Endodermal cell (in vitro differentiated cells): ENCODE measurements around the gene KRT2. TPM values are rescaled to one million over a fixed set of nuclear protein-coding genes. Genes with fewer than 3 reads are reported as not detected.
A peak's percentile ranks its signal among the peaks of the same experiment; 100 is the strongest.

Experiments
- DNase-seq: peaks from one replicate; pipeline ENCODE4 v3.0.0-alpha.2; 2017
- H3K27ac ChIP-seq: 2 replicates; pipeline ENCODE4 v1.5.1; 2013; ENCODE audit warnings: mild to moderate bottlenecking, low read depth, low read length, moderate library complexity
- H3K27me3 ChIP-seq: 2 replicates; pipeline ENCODE4 v1.6.1; 2013; ENCODE audit warnings: mild to moderate bottlenecking, low read length, moderate library complexity; ENCODE audit not compliant: insufficient read depth, control insufficient read depth, poor library complexity, severe bottlenecking
- H3K36me3 ChIP-seq: 2 replicates; pipeline ENCODE4 v1.7.0; 2013; ENCODE audit warnings: mild to moderate bottlenecking, low read length, moderate library complexity; ENCODE audit not compliant: control insufficient read depth, insufficient read depth
- H3K4me1 ChIP-seq: one replicate; pipeline ENCODE4 v1.7.0; 2013; ENCODE audit warnings: low read length; ENCODE audit not compliant: control insufficient read depth, insufficient read depth
- H3K4me3 ChIP-seq: 2 replicates; pipeline ENCODE4 v1.5.1; 2013; ENCODE audit warnings: mild to moderate bottlenecking, low read length, moderate library complexity
- H3K9ac ChIP-seq: 2 replicates; pipeline ENCODE4 v1.6.1; 2013; ENCODE audit warnings: mild to moderate bottlenecking, low read length, moderate library complexity; ENCODE audit not compliant: poor library complexity, severe bottlenecking; ENCODE audit errors: extremely low read depth
- H3K9me3 ChIP-seq: 2 replicates; pipeline ENCODE4 v1.6.1; 2013; ENCODE audit warnings: mild to moderate bottlenecking, low read length, moderate library complexity; ENCODE audit not compliant: control insufficient read depth
- H3K27ac Mint-ChIP-seq: 2 replicates; pipeline ENCODE4 v1.8.0; 2020; ENCODE audit warnings: mixed read lengths
- H3K27me3 Mint-ChIP-seq: 2 replicates; pipeline ENCODE4 v1.8.0; 2021; ENCODE audit warnings: mild to moderate bottlenecking, mixed read lengths; ENCODE audit not compliant: insufficient read depth
- H3K36me3 Mint-ChIP-seq: 2 replicates; pipeline ENCODE4 v1.8.0; 2020; ENCODE audit warnings: low read depth, mixed read lengths
- H3K4me1 Mint-ChIP-seq: 2 replicates; pipeline ENCODE4 v1.8.0; 2020; ENCODE audit warnings: mixed read lengths
- H3K4me3 Mint-ChIP-seq: 2 replicates; pipeline ENCODE4 v1.8.0; 2020; ENCODE audit warnings: mild to moderate bottlenecking, moderate library complexity, mixed read lengths
- H3K9me3 Mint-ChIP-seq: 2 replicates; pipeline ENCODE4 v1.8.0; 2020; ENCODE audit warnings: mild to moderate bottlenecking, mixed read lengths
- CTCF ChIP-seq: fragments of 200-600 bp; sonication (generic); conservative IDR thresholded peaks from 2 replicates; pipeline ENCODE4 v1.5.0; 2021; ENCODE audit warnings: antibody characterized with exemption, mild to moderate bottlenecking
- WGBS, 2 experiments: methylation state at CpG; one replicate each; pipeline versions ENCODE4 v1.1.5 to v1.1.7; 2013; ENCODE audit warnings: missing lambda C conversion rate in 2 of 2, mixed read lengths in 1 of 2; ENCODE audit not compliant: insufficient coverage in 1 of 2, insufficient read length in 1 of 2; 5-methylcytosine and 5-hydroxymethylcytosine counted together
- total RNA-seq, 2 donors: library from RNA; stranded (reverse); fragmentation: NEBNext Ultra II Directional in 1 of 2; extraction: Animal tissue kit (Norgen Biotek cat#: 25700) in 1 of 2; gene quantifications; 2 replicates in 1 of 2; 3 replicates in 1 of 2; pipeline ENCODE4 v1.2.1, GENCODE V29; 2021

KRT2 gene
- total RNA-seq, 2 donors from 2014 or later: not detected

- Histone ChIP-seq H3K36me3 (no peaks in the 10 kb centered on the region), H3K9ac (no peak overlapping the region), H3K27me3 (peaks cover 49% of the 10 kb centered on the region), H3K27ac (no peak overlapping the region), H3K4me3 (no peak overlapping the region), H3K9me3 (no peaks in the 10 kb centered on the region), H3K4me1 (peaks cover 13% of the 10 kb centered on the region)
- no peaks in the 10 kb centered on the region for H3K9me3 Mint-ChIP-seq
- H3K4me3 Mint-ChIP-seq: no peak overlapping the region
- WGBS, 2 experiments: 94% methylated on average over 3 to 6 of the region's 6 CpGs
- TF ChIP-seq CTCF: no peak
- H3K27me3 Mint-ChIP-seq: peaks cover 87% of the 10 kb centered on the region
- H3K27ac Mint-ChIP-seq: no peak overlapping the region
- DNase-seq: peak; percentile 38
- peaks cover 8% of the 10 kb centered on the region for H3K4me1 Mint-ChIP-seq
- no peaks in the 10 kb centered on the region for H3K36me3 Mint-ChIP-seq
Measured at GRCh38 chr12:52608161-52608560, 43.9 kb downstream of the KRT2 start.

GRCh38 chr12:52607314-52607713 is 44.7 kb downstream of the KRT2 start:
- H3K4me1 Mint-ChIP-seq: no peaks in the 10 kb centered on the region
- H3K4me1 ChIP-seq: peaks cover 7% of the 10 kb centered on the region
- H3K27ac ChIP-seq: no peak overlapping the region
- H3K9me3 ChIP-seq: no peaks in the 10 kb centered on the region
- H3K9ac ChIP-seq: no peak overlapping the region
- 79% methylated on average over 1 of the region's 1 CpG; no CpG with 5 or more reads in 1 of the 2 experiments for WGBS, 2 experiments
- H3K36me3 Mint-ChIP-seq: no peaks in the 10 kb centered on the region
- no peaks in the 10 kb centered on the region for H3K9me3 Mint-ChIP-seq
- no peak for TF ChIP-seq CTCF
- no peak overlapping the region for H3K4me3 Mint-ChIP-seq
- no peak overlapping the region for H3K4me3 ChIP-seq
- peaks cover 87% of the 10 kb centered on the region for H3K27me3 Mint-ChIP-seq
- no peaks in the 10 kb centered on the region for H3K36me3 ChIP-seq
- no peak for DNase-seq
- H3K27me3 ChIP-seq: peaks cover 49% of the 10 kb centered on the region
- no peak overlapping the region for H3K27ac Mint-ChIP-seq

- TF ChIP-seq CTCF: no peak
- Mint-ChIP-seq H3K4me1 (peaks cover 3% of the 10 kb centered on the region), H3K27ac (no peak overlapping the region), H3K36me3 (no peaks in the 10 kb centered on the region), H3K9me3 (no peaks in the 10 kb centered on the region), H3K4me3 (no peak overlapping the region), H3K27me3 (peaks cover 87% of the 10 kb centered on the region)
- Histone ChIP-seq H3K36me3 (no peaks in the 10 kb centered on the region), H3K9me3 (no peaks in the 10 kb centered on the region), H3K27ac (no peak overlapping the region), H3K4me1 (peaks cover under 1% of the 10 kb centered on the region), H3K27me3 (peaks cover 46% of the 10 kb centered on the region), H3K9ac (no peak overlapping the region), H3K4me3 (no peak overlapping the region)
- DNase-seq: no peak
- WGBS, 2 experiments: 84 to 89% methylated on average over 2 to 7 of the region's 7 CpGs
Measured at GRCh38 chr12:52606581-52607218, 45.3 kb downstream of the KRT2 start.
